PFSK-1 (cell line): Measurements from ENCODE around the gene PPP4R3A.

Experiments
- FOXP2 ChIP-seq: optimal IDR thresholded peaks from 2 replicates; pipeline ENCODE3; 2011; ENCODE audit warnings: borderline replicate concordance, control low read depth, inconsistent platforms; ENCODE audit not compliant: insufficient read depth; ENCODE audit errors: extremely low read length, extremely low read depth
- POLR2AphosphoS5 ChIP-seq: IDR thresholded peaks from 2 replicates; pipeline ENCODE4 v1.6.1; 2012; ENCODE audit warnings: low read depth, mild to moderate bottlenecking, control low read depth, low read length, moderate library complexity
- REST ChIP-seq, 2 experiments: IDR thresholded peaks; 2 replicates each; pipeline versions ENCODE4 v1.6.1 to v1.8.0; 2011 to 2012; ENCODE audit warnings: low read depth in 2 of 2, low read length in 2 of 2, control low read depth in 1 of 2, inconsistent platforms in 1 of 2, mild to moderate bottlenecking in 1 of 2, moderate library complexity in 1 of 2; ENCODE audit not compliant: insufficient read depth in 1 of 2
- SIN3A ChIP-seq: IDR thresholded peaks from 2 replicates; pipeline ENCODE4 v1.6.1; 2012; ENCODE audit warnings: mild to moderate bottlenecking, low read length, moderate library complexity, borderline replicate concordance; ENCODE audit not compliant: insufficient read depth
- TAF1 ChIP-seq: IDR thresholded peaks from 2 replicates; pipeline ENCODE4 v1.6.1; 2012; ENCODE audit warnings: low read length, control low read depth, borderline replicate concordance; ENCODE audit not compliant: insufficient read depth

Gene PPP4R3A

GRCh38 chr14:91501951-91502930 is 7.9 kb downstream of the PPP4R3A start:
- TF ChIP-seq REST (IDR thresholded peaks at IDR 0.05; ENCODE audit: insufficient read depth in 1 of 2, low read depth in 2 of 2, low read length in 2 of 2), result no peak
- no peak for TF ChIP-seq POLR2AphosphoS5
- no peak for TF ChIP-seq TAF1
- TF ChIP-seq FOXP2, result no peak
- no peak for TF ChIP-seq SIN3A

DNA sequence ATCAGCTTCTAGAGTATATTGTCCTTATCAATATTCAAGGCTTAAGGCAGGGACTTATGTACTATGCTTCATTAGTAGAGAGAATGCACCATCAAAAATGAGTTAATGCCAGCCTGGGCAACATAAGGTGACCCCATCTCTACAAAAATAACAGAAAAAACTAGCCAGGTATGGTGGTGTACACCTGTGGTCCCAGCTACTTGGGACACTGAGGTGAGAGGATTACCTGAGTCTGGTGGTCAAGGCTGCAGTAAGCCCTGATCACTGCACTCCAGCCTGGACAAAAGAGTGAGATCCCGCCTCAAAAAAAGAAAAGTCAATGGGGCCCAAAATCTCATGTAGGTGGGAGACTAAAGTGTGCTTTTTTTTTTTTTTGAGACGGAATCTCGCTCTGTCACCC is 8.8 kb downstream of the PPP4R3A start:
- TF ChIP-seq REST (IDR thresholded peaks at IDR 0.05; ENCODE audit: insufficient read depth in 1 of 2, low read depth in 2 of 2, low read length in 2 of 2) (no peak), TAF1 (no peak), FOXP2 (no peak), POLR2AphosphoS5 (no peak), SIN3A (no peak)

- TF ChIP-seq FOXP2 (no peak), REST (IDR thresholded peaks at IDR 0.05; ENCODE audit: insufficient read depth in 1 of 2, low read depth in 2 of 2, low read length in 2 of 2) (no peak), TAF1 (no peak), SIN3A (no peak), POLR2AphosphoS5 (no peak)
Measured at GRCh38 chr14:91496790-91497189, 13.3 kb downstream of the PPP4R3A start.

GRCh38 chr14:91493169-91493568 is 16.9 kb downstream of the PPP4R3A start:
- TF ChIP-seq FOXP2, result no peak
- no peak for TF ChIP-seq POLR2AphosphoS5
- TF ChIP-seq REST (IDR thresholded peaks at IDR 0.05; ENCODE audit: insufficient read depth in 1 of 2, low read depth in 2 of 2, low read length in 2 of 2), result no peak
- TF ChIP-seq TAF1, result no peak
- no peak for TF ChIP-seq SIN3A
